ENCODE results near the gene EMC8. TPM values are rescaled to one million over a fixed set of nuclear protein-coding genes. Genes with fewer than 3 reads are reported as not detected.

EMC8 gene
- polyA plus RNA-seq, 1 donor (not counting 4 experiments of a cell fraction or from before 2014, with no cell fraction given), result 38.5 TPM

DNA sequence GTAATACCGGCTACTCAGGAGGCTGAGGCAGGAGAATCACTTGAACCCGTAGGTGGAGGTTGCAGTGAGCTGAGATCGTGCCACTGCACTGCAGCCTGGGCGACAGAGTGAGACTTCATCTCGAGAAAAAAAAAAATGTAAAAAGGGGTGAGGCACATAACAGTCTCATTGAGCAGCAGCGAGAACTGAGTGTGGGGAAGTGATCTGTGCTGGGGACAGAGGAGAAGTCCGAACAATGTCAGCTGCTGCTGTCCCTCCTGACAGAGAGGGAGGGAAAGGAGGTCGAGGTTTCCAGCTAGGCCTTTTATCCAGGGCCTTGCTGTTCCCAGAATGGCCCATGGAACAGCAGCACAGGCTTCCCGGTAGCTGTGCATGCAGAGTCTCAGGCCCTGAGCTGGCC, 62.4 kb downstream of the EMC8 start:
- DNase-seq (ENCODE audit: low read depth, low spot score), result no peak
- Histone ChIP-seq H3K36me3 (ENCODE audit: control insufficient read depth in 2 of 2, extremely low read depth in 1 of 2, insufficient read depth in 2 of 2, low read length in 2 of 2) (peaks cover 53 to 67% of the 10 kb centered on the region in 2 experiments), H4K20me1 (ENCODE audit: control insufficient read depth, extremely low read depth, insufficient read depth, low read length) (peaks cover 75% of the 10 kb centered on the region), H3K9me1 (ENCODE audit: control insufficient read depth, extremely low read depth, insufficient read depth, low read length) (no peaks in the 10 kb centered on the region), H3K4me1 (ENCODE audit: control insufficient read depth, extremely low read depth, insufficient read depth, low read length) (peaks cover 3% of the 10 kb centered on the region), H3K27me3 (ENCODE audit: control insufficient read depth, extremely low read depth, insufficient read depth, low read length) (no peaks in the 10 kb centered on the region), H3K79me2 (ENCODE audit: control insufficient read depth, insufficient read depth, low read length) (peaks cover 95% of the 10 kb centered on the region), H3K9me3 (ENCODE audit: control insufficient read depth, low read depth, low read length) (no peaks in the 10 kb centered on the region), H3K27ac (ENCODE audit: control insufficient read depth, insufficient read depth, low read length) (no peak overlapping the region), H3K4me2 (ENCODE audit: control insufficient read depth, extremely low read depth, insufficient read depth, low read depth, low read length) (no peak overlapping the region), H3K9ac (ENCODE audit: control insufficient read depth, extremely low read depth, insufficient read depth, low read length) (no peak overlapping the region), H3K4me3 (ENCODE audit: control insufficient read depth in 2 of 3, extremely low read depth in 1 of 3, insufficient read depth in 2 of 3, low read depth in 1 of 3, low read length in 3 of 3) (no peak overlapping the region), H2AFZ (ENCODE audit: control insufficient read depth, low read length) (no peak overlapping the region)
- dilution Hi-C loops (cut with MboI; ENCODE audit: extremely low pct_ligation_motif_present, low sequenced_read_pairs), result no loop called here
- TF ChIP-seq, protein P1, sequence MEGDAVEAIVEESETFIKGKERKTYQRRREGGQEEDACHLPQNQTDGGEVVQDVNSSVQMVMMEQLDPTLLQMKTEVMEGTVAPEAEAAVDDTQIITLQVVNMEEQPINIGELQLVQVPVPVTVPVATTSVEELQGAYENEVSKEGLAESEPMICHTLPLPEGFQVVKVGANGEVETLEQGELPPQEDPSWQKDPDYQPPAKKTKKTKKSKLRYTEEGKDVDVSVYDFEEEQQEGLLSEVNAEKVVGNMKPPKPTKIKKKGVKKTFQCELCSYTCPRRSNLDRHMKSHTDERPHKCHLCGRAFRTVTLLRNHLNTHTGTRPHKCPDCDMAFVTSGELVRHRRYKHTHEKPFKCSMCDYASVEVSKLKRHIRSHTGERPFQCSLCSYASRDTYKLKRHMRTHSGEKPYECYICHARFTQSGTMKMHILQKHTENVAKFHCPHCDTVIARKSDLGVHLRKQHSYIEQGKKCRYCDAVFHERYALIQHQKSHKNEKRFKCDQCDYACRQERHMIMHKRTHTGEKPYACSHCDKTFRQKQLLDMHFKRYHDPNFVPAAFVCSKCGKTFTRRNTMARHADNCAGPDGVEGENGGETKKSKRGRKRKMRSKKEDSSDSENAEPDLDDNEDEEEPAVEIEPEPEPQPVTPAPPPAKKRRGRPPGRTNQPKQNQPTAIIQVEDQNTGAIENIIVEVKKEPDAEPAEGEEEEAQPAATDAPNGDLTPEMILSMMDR (optimal IDR thresholded peaks at IDR 0.05 in 1 of 3, IDR thresholded peaks at IDR 0.05 in 1 of 3, conservative IDR thresholded peaks at IDR 0.05 in 1 of 3; ENCODE audit: extremely low read depth in 1 of 3, insufficient read depth in 2 of 3, low read length in 3 of 3), result no peak
- no peak for TF ChIP-seq EZH2 (IDR thresholded peaks at IDR 0.05; ENCODE audit: low read length)
- FAIRE-seq, result no peak

DNA sequence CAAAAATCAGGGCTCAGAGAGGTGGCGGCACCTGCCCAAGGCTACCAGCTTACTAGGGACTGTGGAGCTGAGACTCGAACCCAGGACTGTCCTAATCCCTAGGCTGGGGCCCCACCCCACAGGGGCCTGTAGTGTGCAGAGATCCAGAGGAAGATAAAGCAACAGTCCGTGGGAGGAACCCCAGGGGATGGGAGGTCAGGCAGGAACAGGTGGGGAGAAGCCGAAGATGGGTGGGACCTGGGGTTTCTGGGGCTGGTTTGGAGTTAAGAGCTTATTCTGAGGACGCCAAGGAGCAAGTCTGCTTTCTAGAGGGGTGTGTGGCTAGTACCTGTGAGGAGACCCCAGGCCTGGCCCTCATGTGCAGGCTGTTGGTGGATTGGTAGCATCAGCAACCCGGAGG, 63.4 kb downstream of the EMC8 start:
- Histone ChIP-seq H3K36me3 (ENCODE audit: control insufficient read depth in 2 of 2, extremely low read depth in 1 of 2, insufficient read depth in 2 of 2, low read length in 2 of 2) (peaks cover 53 to 67% of the 10 kb centered on the region in 2 experiments), H3K9me3 (ENCODE audit: control insufficient read depth, low read depth, low read length) (no peaks in the 10 kb centered on the region), H2AFZ (ENCODE audit: control insufficient read depth, low read length) (no peak overlapping the region), H3K27me3 (ENCODE audit: control insufficient read depth, extremely low read depth, insufficient read depth, low read length) (no peaks in the 10 kb centered on the region), H3K27ac (ENCODE audit: control insufficient read depth, insufficient read depth, low read length) (no peak overlapping the region), H3K4me2 (ENCODE audit: control insufficient read depth, extremely low read depth, insufficient read depth, low read depth, low read length) (no peak overlapping the region), H3K9ac (ENCODE audit: control insufficient read depth, extremely low read depth, insufficient read depth, low read length) (no peak overlapping the region), H3K4me1 (ENCODE audit: control insufficient read depth, extremely low read depth, insufficient read depth, low read length) (peaks cover 3% of the 10 kb centered on the region), H3K79me2 (ENCODE audit: control insufficient read depth, insufficient read depth, low read length) (peaks cover 95% of the 10 kb centered on the region), H3K4me3 (ENCODE audit: control insufficient read depth in 2 of 3, extremely low read depth in 1 of 3, insufficient read depth in 2 of 3, low read depth in 1 of 3, low read length in 3 of 3) (no peak overlapping the region), H4K20me1 (ENCODE audit: control insufficient read depth, extremely low read depth, insufficient read depth, low read length) (peaks cover 70% of the 10 kb centered on the region), H3K9me1 (ENCODE audit: control insufficient read depth, extremely low read depth, insufficient read depth, low read length) (no peaks in the 10 kb centered on the region)
- dilution Hi-C loops (cut with MboI; ENCODE audit: extremely low pct_ligation_motif_present, low sequenced_read_pairs), result no loop called here
- TF ChIP-seq EZH2 (IDR thresholded peaks at IDR 0.05; ENCODE audit: low read length), result no peak
- TF ChIP-seq, protein P1 (optimal IDR thresholded peaks at IDR 0.05 in 1 of 3, IDR thresholded peaks at IDR 0.05 in 1 of 3, conservative IDR thresholded peaks at IDR 0.05 in 1 of 3; ENCODE audit: extremely low read depth in 1 of 3, insufficient read depth in 2 of 3, low read length in 3 of 3), result no peak
- DNase-seq (ENCODE audit: low read depth, low spot score) (no peak), FAIRE-seq (no peak)
